GM23338 (cell line): ENCODE data around the gene COL8A2. TPM values are rescaled to one million over a fixed set of nuclear protein-coding genes. Genes with fewer than 3 reads are reported as not detected.

Experiments
- ATAC-seq: fragments of 200-7000 bp; cut with Tn5 transposase; 3 replicates; pipeline ENCODE4 v1.9.1; 2020
- DNase-seq: peaks from one replicate; pipeline ENCODE4 v3.0.0-alpha.2; 2015; ENCODE audit warnings: low spot score
- H2AFZ ChIP-seq: fragments of 200-600 bp; sonication (generic); 2 replicates; pipeline ENCODE4 v1.8.0; 2016; ENCODE audit warnings: antibody characterized with exemption, mild to moderate bottlenecking, moderate library complexity
- H3F3A ChIP-seq: fragments of 200-600 bp; sonication (generic); replicated peaks from 2 replicates; pipeline ENCODE4 v1.8.0; 2017; ENCODE audit warnings: antibody characterized with exemption, mixed run types, low read depth
- H3K27ac ChIP-seq: fragments of 200-600 bp; sonication (generic); 2 replicates; pipeline ENCODE4 v1.6.1; 2016; ENCODE audit warnings: low read depth
- H3K27me3 ChIP-seq: fragments of 200-600 bp; sonication (generic); 2 replicates; pipeline ENCODE4 v1.8.0; 2016; ENCODE audit warnings: mild to moderate bottlenecking, mixed run types, moderate library complexity; ENCODE audit not compliant: insufficient read depth
- H3K36me3 ChIP-seq: fragments of 200-600 bp; sonication (generic); 2 replicates; pipeline ENCODE4 v1.8.0; 2016; ENCODE audit warnings: mild to moderate bottlenecking; ENCODE audit not compliant: insufficient read depth
- H3K4me1 ChIP-seq: fragments of 200-600 bp; sonication (generic); 2 replicates; pipeline ENCODE4 v1.8.0; 2016; ENCODE audit warnings: mild to moderate bottlenecking, moderate library complexity; ENCODE audit not compliant: insufficient read depth
- H3K4me2 ChIP-seq: fragments of 200-600 bp; sonication (generic); 2 replicates; pipeline ENCODE4 v1.7.1; 2017; ENCODE audit warnings: mixed run types
- H3K4me3 ChIP-seq: fragments of 200-600 bp; sonication (generic); 2 replicates; pipeline ENCODE4 v1.6.1; 2016; ENCODE audit warnings: mixed run types
- H3K79me2 ChIP-seq: fragments of 200-600 bp; sonication (generic); replicated peaks from 2 replicates; pipeline ENCODE4 v1.8.0; 2017; ENCODE audit warnings: mild to moderate bottlenecking; ENCODE audit not compliant: insufficient read depth
- H3K9me2 ChIP-seq: fragments of 200-600 bp; sonication (generic); 2 replicates; pipeline ENCODE4 v1.8.0; 2017; ENCODE audit not compliant: insufficient read depth
- H4K20me1 ChIP-seq: fragments of 200-600 bp; sonication (generic); replicated peaks from 2 replicates; pipeline ENCODE4 v1.8.0; 2017; ENCODE audit warnings: mild to moderate bottlenecking; ENCODE audit not compliant: insufficient read depth
- H3K27ac Mint-ChIP-seq: 2 replicates; pipeline ENCODE4 v1.8.0; 2020; ENCODE audit warnings: inconsistent platforms, mild to moderate bottlenecking, moderate library complexity, mixed read lengths
- H3K27me3 Mint-ChIP-seq: 3 replicates; pipeline ENCODE4 v1.8.0; 2022; ENCODE audit warnings: low read depth, mild to moderate bottlenecking, moderate library complexity, mixed read lengths, inconsistent platforms; ENCODE audit not compliant: insufficient read depth, poor library complexity
- H3K36me3 Mint-ChIP-seq: 3 replicates; pipeline ENCODE4 v1.8.0; 2021; ENCODE audit warnings: low read depth, mild to moderate bottlenecking, inconsistent platforms, moderate library complexity, mixed read lengths
- H3K4me1 Mint-ChIP-seq: 3 replicates; pipeline ENCODE4 v1.8.0; 2020; ENCODE audit warnings: mild to moderate bottlenecking, inconsistent platforms, mixed read lengths
- H3K4me3 Mint-ChIP-seq: 3 replicates; pipeline ENCODE4 v1.8.0; 2021; ENCODE audit warnings: moderate library complexity, mild to moderate bottlenecking, inconsistent platforms, mixed read lengths
- H3K9me3 Mint-ChIP-seq: 3 replicates; pipeline ENCODE4 v1.8.0; 2020; ENCODE audit warnings: moderate library complexity, mild to moderate bottlenecking, inconsistent platforms, mixed read lengths
- CREB1 ChIP-seq: fragments of 250-450 bp; sonication (Bioruptor Pico); IDR thresholded peaks from 2 replicates; pipeline ENCODE4 v1.5.0; 2020; ENCODE audit warnings: low read depth, mild to moderate bottlenecking, moderate library complexity
- EZH2 ChIP-seq: fragments of 200-600 bp; sonication (generic); IDR thresholded peaks from one replicate; pipeline ENCODE4 v1.8.0; 2017; ENCODE audit warnings: antibody characterized with exemption, mild to moderate bottlenecking, low read depth; ENCODE audit not compliant: unreplicated experiment
- EZH2phosphoT487 ChIP-seq: fragments of 200-600 bp; sonication (generic); IDR thresholded peaks from one replicate; pipeline ENCODE4 v1.8.1; 2018; ENCODE audit warnings: antibody characterized with exemption; ENCODE audit not compliant: unreplicated experiment
- JUNB ChIP-seq: IDR thresholded peaks from one replicate; pipeline ENCODE4 v1.6.1; 2016; ENCODE audit warnings: antibody characterized with exemption; ENCODE audit not compliant: unreplicated experiment
- NANOG ChIP-seq: IDR thresholded peaks from 2 replicates; pipeline ENCODE4 v1.6.1; 2016; ENCODE audit warnings: antibody characterized with exemption, borderline replicate concordance
- POLR2AphosphoS5 ChIP-seq: IDR thresholded peaks from 2 replicates; pipeline ENCODE4 v1.6.1; 2016; ENCODE audit warnings: antibody characterized with exemption, low read depth
- STAT1 ChIP-seq: IDR thresholded peaks from one replicate; pipeline ENCODE4 v1.6.1; 2016; ENCODE audit warnings: antibody characterized with exemption; ENCODE audit not compliant: unreplicated experiment
- polyA plus RNA-seq: library from polyadenylated mRNA; unstranded; fragments of >200 nt; fragmentation: Nextera tagmentation; extraction: Ambion mirVana; gene quantifications from 2 replicates; pipeline ENCODE4 v1.2.1, GENCODE V29; 2016
- total RNA-seq: library from RNA; depleted of rRNA; stranded (reverse); fragments of >200 nt; shearing (Covaris generic); gene quantifications from 2 replicates; pipeline ENCODE4 v1.2.3, GENCODE V29; 2014
- TF ChIP-seq, protein P1 (sequence below), 2 experiments: fragments of 200-600 bp in 1 of 2; sonication (generic) in 1 of 2; conservative IDR thresholded peaks; 2 replicates each; pipeline versions ENCODE4 v1.5.1 to v1.6.1; 2016 to 2017; ENCODE audit warnings: antibody characterized with exemption in 2 of 2, low read depth in 2 of 2, mild to moderate bottlenecking in 2 of 2, moderate library complexity in 1 of 2
- TF ChIP-seq, protein P2 (sequence below): fragments of 250-450 bp; sonication (Bioruptor Pico); IDR thresholded peaks from 2 replicates; pipeline ENCODE4 v1.5.0; 2020; ENCODE audit warnings: mild to moderate bottlenecking, moderate library complexity

The COL8A2 gene
- total and polyA plus RNA-seq, 2 experiments from 2014 or later, result 0.95 to 4.9 TPM

- TF ChIP-seq POLR2AphosphoS5, result no peak
These were observed 12.2 kb upstream of the COL8A2 start (continued) for GRCh38 chr1:36137226-36137625.

DNA sequence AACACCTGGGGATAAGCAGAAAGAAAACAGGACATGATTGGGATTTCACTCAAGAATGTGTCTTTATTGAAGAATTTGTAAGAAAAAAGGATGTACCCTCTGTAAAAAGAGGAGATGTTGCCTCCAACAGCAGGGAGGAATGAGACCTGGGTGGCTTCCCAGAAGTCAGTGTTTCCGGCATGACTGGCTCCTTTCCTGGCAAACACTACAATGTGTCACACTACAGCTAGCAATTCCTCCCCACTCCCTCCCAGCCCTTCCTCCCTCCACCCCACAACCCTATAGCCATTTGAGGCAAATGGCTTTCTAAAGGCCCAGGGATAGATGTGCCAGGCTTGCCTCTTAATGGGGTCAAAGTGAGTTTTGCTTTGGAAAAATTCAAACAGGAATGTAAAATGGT is 11.5 kb upstream of the COL8A2 start:
- Histone ChIP-seq H3K4me1 (peaks cover 3% of the 10 kb centered on the region), H3F3A (peaks cover 6% of the 10 kb centered on the region; the same call in 1 of the 2 replicates), H3K27me3 (no peaks in the 10 kb centered on the region), H3K27ac (no peak overlapping the region), H3K79me2 (no peaks in the 10 kb centered on the region; the same call in 1 of the 2 replicates), H4K20me1 (no peaks in the 10 kb centered on the region; the same call in 1 of the 2 replicates), H3K4me2 (no peak overlapping the region), H3K36me3 (no peaks in the 10 kb centered on the region), H3K9me2 (no peaks in the 10 kb centered on the region), H2AFZ (no peak overlapping the region), H3K4me3 (no peak overlapping the region)
- no peak overlapping the region for H3K27ac Mint-ChIP-seq
- TF ChIP-seq, protein P1, sequence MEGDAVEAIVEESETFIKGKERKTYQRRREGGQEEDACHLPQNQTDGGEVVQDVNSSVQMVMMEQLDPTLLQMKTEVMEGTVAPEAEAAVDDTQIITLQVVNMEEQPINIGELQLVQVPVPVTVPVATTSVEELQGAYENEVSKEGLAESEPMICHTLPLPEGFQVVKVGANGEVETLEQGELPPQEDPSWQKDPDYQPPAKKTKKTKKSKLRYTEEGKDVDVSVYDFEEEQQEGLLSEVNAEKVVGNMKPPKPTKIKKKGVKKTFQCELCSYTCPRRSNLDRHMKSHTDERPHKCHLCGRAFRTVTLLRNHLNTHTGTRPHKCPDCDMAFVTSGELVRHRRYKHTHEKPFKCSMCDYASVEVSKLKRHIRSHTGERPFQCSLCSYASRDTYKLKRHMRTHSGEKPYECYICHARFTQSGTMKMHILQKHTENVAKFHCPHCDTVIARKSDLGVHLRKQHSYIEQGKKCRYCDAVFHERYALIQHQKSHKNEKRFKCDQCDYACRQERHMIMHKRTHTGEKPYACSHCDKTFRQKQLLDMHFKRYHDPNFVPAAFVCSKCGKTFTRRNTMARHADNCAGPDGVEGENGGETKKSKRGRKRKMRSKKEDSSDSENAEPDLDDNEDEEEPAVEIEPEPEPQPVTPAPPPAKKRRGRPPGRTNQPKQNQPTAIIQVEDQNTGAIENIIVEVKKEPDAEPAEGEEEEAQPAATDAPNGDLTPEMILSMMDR (conservative IDR thresholded peaks at IDR 0.05; ENCODE audit: low read depth in 2 of 2), result no peak
- no peak for TF ChIP-seq CREB1
- TF ChIP-seq EZH2, result no peak
- TF ChIP-seq NANOG, result no peak
- TF ChIP-seq STAT1, result no peak
- TF ChIP-seq JUNB, result no peak
- TF ChIP-seq EZH2phosphoT487, result no peak
- TF ChIP-seq POLR2AphosphoS5, result no peak
- TF ChIP-seq, protein P2, sequence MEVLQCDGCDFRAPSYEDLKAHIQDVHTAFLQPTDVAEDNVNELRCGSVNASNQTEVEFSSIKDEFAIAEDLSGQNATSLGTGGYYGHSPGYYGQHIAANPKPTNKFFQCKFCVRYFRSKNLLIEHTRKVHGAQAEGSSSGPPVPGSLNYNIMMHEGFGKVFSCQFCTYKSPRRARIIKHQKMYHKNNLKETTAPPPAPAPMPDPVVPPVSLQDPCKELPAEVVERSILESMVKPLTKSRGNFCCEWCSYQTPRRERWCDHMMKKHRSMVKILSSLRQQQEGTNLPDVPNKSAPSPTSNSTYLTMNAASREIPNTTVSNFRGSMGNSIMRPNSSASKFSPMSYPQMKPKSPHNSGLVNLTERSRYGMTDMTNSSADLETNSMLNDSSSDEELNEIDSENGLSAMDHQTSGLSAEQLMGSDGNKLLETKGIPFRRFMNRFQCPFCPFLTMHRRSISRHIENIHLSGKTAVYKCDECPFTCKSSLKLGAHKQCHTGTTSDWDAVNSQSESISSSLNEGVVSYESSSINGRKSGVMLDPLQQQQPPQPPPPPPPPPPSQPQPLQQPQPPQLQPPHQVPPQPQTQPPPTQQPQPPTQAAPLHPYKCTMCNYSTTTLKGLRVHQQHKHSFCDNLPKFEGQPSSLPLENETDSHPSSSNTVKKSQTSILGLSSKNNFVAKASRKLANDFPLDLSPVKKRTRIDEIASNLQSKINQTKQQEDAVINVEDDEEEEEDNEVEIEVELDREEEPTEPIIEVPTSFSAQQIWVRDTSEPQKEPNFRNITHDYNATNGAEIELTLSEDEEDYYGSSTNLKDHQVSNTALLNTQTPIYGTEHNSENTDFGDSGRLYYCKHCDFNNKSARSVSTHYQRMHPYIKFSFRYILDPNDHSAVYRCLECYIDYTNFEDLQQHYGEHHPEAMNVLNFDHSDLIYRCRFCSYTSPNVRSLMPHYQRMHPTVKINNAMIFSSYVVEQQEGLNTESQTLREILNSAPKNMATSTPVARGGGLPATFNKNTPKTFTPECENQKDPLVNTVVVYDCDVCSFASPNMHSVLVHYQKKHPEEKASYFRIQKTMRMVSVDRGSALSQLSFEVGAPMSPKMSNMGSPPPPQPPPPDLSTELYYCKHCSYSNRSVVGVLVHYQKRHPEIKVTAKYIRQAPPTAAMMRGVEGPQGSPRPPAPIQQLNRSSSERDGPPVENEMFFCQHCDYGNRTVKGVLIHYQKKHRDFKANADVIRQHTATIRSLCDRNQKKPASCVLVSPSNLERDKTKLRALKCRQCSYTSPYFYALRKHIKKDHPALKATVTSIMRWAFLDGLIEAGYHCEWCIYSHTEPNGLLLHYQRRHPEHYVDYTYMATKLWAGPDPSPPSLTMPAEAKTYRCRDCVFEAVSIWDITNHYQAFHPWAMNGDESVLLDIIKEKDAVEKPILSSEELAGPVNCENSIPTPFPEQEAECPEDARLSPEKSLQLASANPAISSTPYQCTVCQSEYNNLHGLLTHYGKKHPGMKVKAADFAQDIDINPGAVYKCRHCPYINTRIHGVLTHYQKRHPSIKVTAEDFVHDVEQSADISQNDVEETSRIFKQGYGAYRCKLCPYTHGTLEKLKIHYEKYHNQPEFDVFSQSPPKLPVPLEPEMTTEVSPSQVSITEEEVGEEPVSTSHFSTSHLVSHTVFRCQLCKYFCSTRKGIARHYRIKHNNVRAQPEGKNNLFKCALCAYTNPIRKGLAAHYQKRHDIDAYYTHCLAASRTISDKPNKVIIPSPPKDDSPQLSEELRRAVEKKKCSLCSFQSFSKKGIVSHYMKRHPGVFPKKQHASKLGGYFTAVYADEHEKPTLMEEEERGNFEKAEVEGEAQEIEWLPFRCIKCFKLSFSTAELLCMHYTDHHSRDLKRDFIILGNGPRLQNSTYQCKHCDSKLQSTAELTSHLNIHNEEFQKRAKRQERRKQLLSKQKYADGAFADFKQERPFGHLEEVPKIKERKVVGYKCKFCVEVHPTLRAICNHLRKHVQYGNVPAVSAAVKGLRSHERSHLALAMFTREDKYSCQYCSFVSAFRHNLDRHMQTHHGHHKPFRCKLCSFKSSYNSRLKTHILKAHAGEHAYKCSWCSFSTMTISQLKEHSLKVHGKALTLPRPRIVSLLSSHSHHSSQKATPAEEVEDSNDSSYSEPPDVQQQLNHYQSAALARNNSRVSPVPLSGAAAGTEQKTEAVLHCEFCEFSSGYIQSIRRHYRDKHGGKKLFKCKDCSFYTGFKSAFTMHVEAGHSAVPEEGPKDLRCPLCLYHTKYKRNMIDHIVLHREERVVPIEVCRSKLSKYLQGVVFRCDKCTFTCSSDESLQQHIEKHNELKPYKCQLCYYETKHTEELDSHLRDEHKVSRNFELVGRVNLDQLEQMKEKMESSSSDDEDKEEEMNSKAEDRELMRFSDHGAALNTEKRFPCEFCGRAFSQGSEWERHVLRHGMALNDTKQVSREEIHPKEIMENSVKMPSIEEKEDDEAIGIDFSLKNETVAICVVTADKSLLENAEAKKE (CRISPR knock-in tag), result no peak
- DNase-seq (no peak), ATAC-seq (no peak)
- no peaks in the 10 kb centered on the region for H3K9me3 Mint-ChIP-seq
- H3K27me3 Mint-ChIP-seq, result peaks cover 4% of the 10 kb centered on the region
- no peak overlapping the region for H3K4me3 Mint-ChIP-seq
- H3K4me1 Mint-ChIP-seq, result peaks cover 13% of the 10 kb centered on the region; the same call in 2 of the 3 replicates
- H3K36me3 Mint-ChIP-seq, result peaks cover 3% of the 10 kb centered on the region; the same call in 1 of the 3 replicates
